Measurements from ENCODE around the gene ZNF816.
"Not testable (repeated sequence)": the region's sequence is repeated elsewhere in the genome, so short reads cannot be mapped to it uniquely, and the experiment has no call there.

The ZNF816 gene

GRCh38 chr19:52923778-52924593, 38.7 kb downstream of the ZNF816 start:
- DNase-seq, result no peak

- peak; percentile 82 for DNase-seq
These were observed 39.6 kb downstream of the ZNF816 start, which contains the start of gene ZNF888 for GRCh38 chr19:52922841-52923777. Gene ZNF888, minus strand, starts transcription at chr19:52923428. Its CDS starts 5,555 bp downstream, at chr19:52917873.

- no peak for DNase-seq
These were observed 45.1 kb downstream of the ZNF816 start for GRCh38 chr19:52917531-52917930.

- no peak for DNase-seq
These were observed 52.0 kb downstream of the ZNF816 start for GRCh38 chr19:52910648-52911047.

- DNase-seq, result not testable (repeated sequence)
These were observed 58.5 kb downstream of the ZNF816 start for GRCh38 chr19:52904052-52904780.

GRCh38 chr19:52901842-52902241, 60.8 kb downstream of the ZNF816 start:
- no peak for DNase-seq

All from activated CD8-positive, alpha-beta memory T cell treated with anti-CD3 and anti-CD28 coated beads, Interleukin-2, amount 50 U/mL, for 4 hours (primary cell).